A673 (cell line): ENCODE results near the gene LACTBL1. TPM values are rescaled to one million over a fixed set of nuclear protein-coding genes. Genes with fewer than 3 reads are reported as not detected.

Experiments used
- BruUV-seq: library from RNA; stranded (reverse); fragments of 400-500 nt; replicated peaks from 2 replicates; lab custom pipeline; 2021; lab: Mats Ljungman, UMichigan
- CTCF ChIA-PET: fragments of 300-600 bp; sonication (Branson Sonifier 250); formaldehyde crosslinking; loops from one replicate; lab custom pipeline; 2022; ENCODE audit warnings: antibody characterized with exemption; lab: Charles Lee
- POLR2A ChIA-PET: fragments of 300-600 bp; sonication (Branson Sonifier 250); formaldehyde crosslinking; loops from one replicate; lab custom pipeline; 2022; ENCODE audit warnings: antibody characterized with exemption; ENCODE audit not compliant: low non-redundant PET; lab: Charles Lee
- DNase-seq: peaks from one replicate; pipeline ENCODE4 v3.0.0-alpha.2; 2015; ENCODE audit warnings: low spot score
- H3K27ac ChIP-seq: fragments of 200-600 bp; sonication (generic); 2 replicates; pipeline ENCODE4 v1.5.1; 2016; ENCODE audit warnings: mixed run types, low read depth, mild to moderate bottlenecking, mixed read lengths, antibody characterized with exemption, low read length; ENCODE audit not compliant: poor library complexity, severe bottlenecking
- H3K27me3 ChIP-seq: fragments of 200-600 bp; sonication (generic); replicated peaks from 2 replicates; pipeline ENCODE4 v1.6.1; 2017; ENCODE audit warnings: mixed run types, low read depth, mild to moderate bottlenecking, mixed read lengths, antibody characterized with exemption, low read length; ENCODE audit not compliant: insufficient read depth, poor library complexity
- H3K36me3 ChIP-seq: fragments of 200-600 bp; sonication (generic); 2 replicates; pipeline ENCODE4 v1.6.1; 2016; ENCODE audit warnings: mixed run types, mild to moderate bottlenecking, mixed read lengths, antibody characterized with exemption, low read length; ENCODE audit not compliant: insufficient read depth, poor library complexity, severe bottlenecking
- H3K4me1 ChIP-seq: fragments of 200-600 bp; sonication (generic); 2 replicates; pipeline ENCODE4 v1.6.1; 2017; ENCODE audit warnings: mixed run types, mild to moderate bottlenecking, mixed read lengths, antibody characterized with exemption, low read length; ENCODE audit not compliant: insufficient read depth, poor library complexity, severe bottlenecking
- H3K4me3 ChIP-seq: fragments of 200-600 bp; sonication (generic); 2 replicates; pipeline ENCODE4 v1.5.1; 2016; ENCODE audit warnings: low read depth, mixed run types, mild to moderate bottlenecking, mixed read lengths, low read length; ENCODE audit not compliant: poor library complexity, severe bottlenecking
- H3K9me3 ChIP-seq: fragments of 200-600 bp; sonication (generic); 2 replicates; pipeline ENCODE4 v1.6.1; 2016; ENCODE audit warnings: mixed run types, low read depth, mild to moderate bottlenecking, mixed read lengths, antibody characterized with exemption, low read length; ENCODE audit not compliant: poor library complexity, severe bottlenecking
- EZH2 ChIP-seq: fragments of 200-600 bp; sonication (generic); IDR thresholded peaks from 2 replicates; pipeline ENCODE4 v1.6.1; 2017; ENCODE audit warnings: borderline replicate concordance, low read depth, mild to moderate bottlenecking, mixed read lengths, antibody characterized with exemption, low read length; ENCODE audit not compliant: poor library complexity, severe bottlenecking
- intact Hi-C: fragments of 100-400 bp; cut with micrococcal nuclease; formaldehyde crosslinking; loops from one replicate; pipeline ENCODE4 v1.10.0; 2022; ENCODE audit not compliant: unreplicated experiment
- total RNA-seq: library from RNA; stranded (reverse); gene quantifications from 2 replicates; pipeline ENCODE4 v1.2.3, GENCODE V29; 2021
- TF ChIP-seq, protein P1 (sequence below): fragments of 300-800, 200-600 bp; sonication (generic); conservative IDR thresholded peaks from 2 replicates; pipeline ENCODE4 v1.5.1; 2017; ENCODE audit warnings: low read depth, mild to moderate bottlenecking, antibody characterized with exemption, low read length, moderate library complexity, mixed read lengths

The LACTBL1 gene
- total RNA-seq, 1 experiment from 2014 or later: 0.24 TPM

GRCh38 chr1:22921452-22922126 lies 51.1 kb downstream of the LACTBL1 start:
- intact Hi-C loops: no loop called here
- Histone ChIP-seq H3K9me3 (no peaks in the 10 kb centered on the region), H3K27ac (no peak overlapping the region), H3K4me3 (no peak overlapping the region), H3K36me3 (no peaks in the 10 kb centered on the region), H3K4me1 (peaks cover 13% of the 10 kb centered on the region), H3K27me3 (no peaks in the 10 kb centered on the region)
- POLR2A ChIA-PET: no interaction called here
- no peak for TF ChIP-seq EZH2
- TF ChIP-seq, protein P1, sequence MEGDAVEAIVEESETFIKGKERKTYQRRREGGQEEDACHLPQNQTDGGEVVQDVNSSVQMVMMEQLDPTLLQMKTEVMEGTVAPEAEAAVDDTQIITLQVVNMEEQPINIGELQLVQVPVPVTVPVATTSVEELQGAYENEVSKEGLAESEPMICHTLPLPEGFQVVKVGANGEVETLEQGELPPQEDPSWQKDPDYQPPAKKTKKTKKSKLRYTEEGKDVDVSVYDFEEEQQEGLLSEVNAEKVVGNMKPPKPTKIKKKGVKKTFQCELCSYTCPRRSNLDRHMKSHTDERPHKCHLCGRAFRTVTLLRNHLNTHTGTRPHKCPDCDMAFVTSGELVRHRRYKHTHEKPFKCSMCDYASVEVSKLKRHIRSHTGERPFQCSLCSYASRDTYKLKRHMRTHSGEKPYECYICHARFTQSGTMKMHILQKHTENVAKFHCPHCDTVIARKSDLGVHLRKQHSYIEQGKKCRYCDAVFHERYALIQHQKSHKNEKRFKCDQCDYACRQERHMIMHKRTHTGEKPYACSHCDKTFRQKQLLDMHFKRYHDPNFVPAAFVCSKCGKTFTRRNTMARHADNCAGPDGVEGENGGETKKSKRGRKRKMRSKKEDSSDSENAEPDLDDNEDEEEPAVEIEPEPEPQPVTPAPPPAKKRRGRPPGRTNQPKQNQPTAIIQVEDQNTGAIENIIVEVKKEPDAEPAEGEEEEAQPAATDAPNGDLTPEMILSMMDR: no peak
- no TSS peak for BruUV-seq
- CTCF ChIA-PET: no interaction called here
- DNase-seq: no peak

GRCh38 chr1:22920734-22921451 lies 51.8 kb downstream of the LACTBL1 start:
- BruUV-seq: no TSS peak
- H3K9me3 ChIP-seq: no peaks in the 10 kb centered on the region
- intact Hi-C loops: no loop called here
- H3K27me3 ChIP-seq: no peaks in the 10 kb centered on the region
- no peak for DNase-seq
- H3K36me3 ChIP-seq: no peaks in the 10 kb centered on the region
- H3K4me1 ChIP-seq: peaks cover 20% of the 10 kb centered on the region
- H3K27ac ChIP-seq: no peak overlapping the region
- no peak for TF ChIP-seq EZH2
- TF ChIP-seq, protein P1: no peak
- H3K4me3 ChIP-seq: no peak overlapping the region
- POLR2A ChIA-PET: interaction anchor here (0.5 kb wide), 1 partner anchor 175 kb away, joined by 8 read pairs; no protein-coding TSS in a partner anchor
- CTCF ChIA-PET: no interaction called here

DNA sequence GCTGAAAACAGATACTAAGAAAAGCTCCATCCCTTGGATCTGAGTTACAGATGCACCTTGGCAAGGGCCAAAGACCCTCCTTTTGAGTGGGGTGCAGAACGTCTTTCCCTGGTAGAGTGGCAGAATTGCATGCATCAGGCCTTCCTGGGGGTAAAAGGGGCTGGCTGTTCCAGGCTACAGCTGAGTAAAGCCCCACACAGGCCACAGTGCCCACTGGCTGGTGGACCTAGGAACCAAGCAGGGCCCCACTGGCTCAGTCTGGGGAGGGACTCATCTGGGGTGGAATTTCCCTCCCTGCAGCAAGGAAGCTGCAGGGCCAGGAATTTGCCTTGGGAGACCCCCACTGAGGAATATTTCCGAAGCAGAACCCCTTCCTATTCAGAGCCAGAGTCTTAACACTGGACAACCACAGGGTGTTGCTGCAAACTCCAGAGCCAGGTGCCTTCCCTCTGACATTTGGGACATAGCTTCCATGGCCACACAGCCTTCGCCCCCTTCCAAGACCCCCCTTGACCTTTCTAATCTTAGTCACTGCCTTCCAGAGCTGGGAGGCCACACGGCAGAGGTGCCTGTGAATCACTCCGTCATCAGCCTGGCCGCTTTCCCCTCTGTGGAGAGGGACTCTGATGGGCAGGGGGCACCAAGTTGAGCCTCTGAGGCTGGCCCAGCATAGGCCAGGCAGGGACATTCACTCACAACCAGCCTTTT lies 52.5 kb downstream of the LACTBL1 start:
- CTCF ChIA-PET: no interaction called here
- Histone ChIP-seq H3K27me3 (no peaks in the 10 kb centered on the region), H3K27ac (no peak overlapping the region), H3K4me3 (no peak overlapping the region), H3K4me1 (peaks cover 28% of the 10 kb centered on the region), H3K36me3 (no peaks in the 10 kb centered on the region), H3K9me3 (no peaks in the 10 kb centered on the region)
- intact Hi-C loops: no loop called here
- no peak for TF ChIP-seq EZH2
- TF ChIP-seq, protein P1: no peak
- no TSS peak for BruUV-seq
- DNase-seq: no peak
- POLR2A ChIA-PET: interaction anchor here (0.5 kb wide), 1 partner anchor 175 kb away, joined by 8 read pairs; no protein-coding TSS in a partner anchor
